HL-60 (cell line): ENCODE results near the gene NT5C1A.

ENCODE experiments used
- DNase-seq, 2 experiments: peaks; one replicate each; pipeline ENCODE4 v3.0.0-alpha.2; 2010 to 2020; ENCODE audit warnings: low read depth in 1 of 2, low spot score in 1 of 2
- H3K27ac ChIP-seq: fragments of 250-450 bp; sonication (Bioruptor Pico); replicated peaks from 2 replicates; pipeline ENCODE4 v1.5.1; 2020; ENCODE audit warnings: mild to moderate bottlenecking, moderate library complexity
- H3K27me3 ChIP-seq: fragments of 250-450 bp; sonication (Bioruptor Pico); 2 replicates; pipeline ENCODE4 v1.5.1; 2021; ENCODE audit warnings: mild to moderate bottlenecking, moderate library complexity; ENCODE audit not compliant: insufficient read depth, poor library complexity, severe bottlenecking
- H3K4me3 ChIP-seq: replicated peaks from 2 replicates; pipeline ENCODE4 v1.5.1; 2011; ENCODE audit warnings: mild to moderate bottlenecking, control low read depth, low read length; ENCODE audit not compliant: insufficient read depth
- GABPA ChIP-seq: IDR thresholded peaks from 2 replicates; pipeline ENCODE4 v1.6.1; 2012; ENCODE audit warnings: low read depth
- POLR2AphosphoS5 ChIP-seq: IDR thresholded peaks from 2 replicates; pipeline ENCODE4 v1.6.1; 2012; ENCODE audit warnings: low read depth
- SPI1 ChIP-seq: IDR thresholded peaks from 2 replicates; pipeline ENCODE4 v1.6.1; 2012; ENCODE audit warnings: low read depth, mild to moderate bottlenecking, borderline replicate concordance
- TF ChIP-seq, protein P1 (sequence below): IDR thresholded peaks from one replicate; pipeline ENCODE4 v1.5.1; 2011; ENCODE audit warnings: low read length, control low read depth, inconsistent platforms; ENCODE audit not compliant: insufficient read depth
- TF ChIP-seq, protein P2 (sequence below): IDR thresholded peaks from 2 replicates; pipeline ENCODE4 v1.6.1; 2012; ENCODE audit warnings: low read depth; ENCODE audit not compliant: insufficient replicate concordance

The NT5C1A gene

DNA sequence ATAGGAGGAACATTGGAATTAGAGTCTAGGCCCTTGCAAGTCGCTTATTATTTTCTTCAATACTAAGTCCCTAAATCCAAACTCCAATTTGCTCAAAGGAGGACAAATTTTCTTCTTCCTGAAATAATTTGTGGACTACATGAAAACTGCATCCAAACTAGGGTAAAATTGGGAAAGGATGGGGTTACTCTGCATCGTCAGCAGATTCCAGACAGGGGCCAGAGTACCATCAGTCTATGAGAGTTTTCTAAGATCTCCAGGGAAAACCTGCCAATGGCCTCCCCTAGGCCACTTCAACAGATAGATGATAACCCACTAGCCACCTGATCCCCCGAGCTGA lies 33.0 kb downstream of the NT5C1A start:
- Histone ChIP-seq H3K27ac (no peak overlapping the region), H3K4me3 (no peak overlapping the region), H3K27me3 (peaks cover 33% of the 10 kb centered on the region)
- TF ChIP-seq GABPA = no peak
- TF ChIP-seq, protein P1, sequence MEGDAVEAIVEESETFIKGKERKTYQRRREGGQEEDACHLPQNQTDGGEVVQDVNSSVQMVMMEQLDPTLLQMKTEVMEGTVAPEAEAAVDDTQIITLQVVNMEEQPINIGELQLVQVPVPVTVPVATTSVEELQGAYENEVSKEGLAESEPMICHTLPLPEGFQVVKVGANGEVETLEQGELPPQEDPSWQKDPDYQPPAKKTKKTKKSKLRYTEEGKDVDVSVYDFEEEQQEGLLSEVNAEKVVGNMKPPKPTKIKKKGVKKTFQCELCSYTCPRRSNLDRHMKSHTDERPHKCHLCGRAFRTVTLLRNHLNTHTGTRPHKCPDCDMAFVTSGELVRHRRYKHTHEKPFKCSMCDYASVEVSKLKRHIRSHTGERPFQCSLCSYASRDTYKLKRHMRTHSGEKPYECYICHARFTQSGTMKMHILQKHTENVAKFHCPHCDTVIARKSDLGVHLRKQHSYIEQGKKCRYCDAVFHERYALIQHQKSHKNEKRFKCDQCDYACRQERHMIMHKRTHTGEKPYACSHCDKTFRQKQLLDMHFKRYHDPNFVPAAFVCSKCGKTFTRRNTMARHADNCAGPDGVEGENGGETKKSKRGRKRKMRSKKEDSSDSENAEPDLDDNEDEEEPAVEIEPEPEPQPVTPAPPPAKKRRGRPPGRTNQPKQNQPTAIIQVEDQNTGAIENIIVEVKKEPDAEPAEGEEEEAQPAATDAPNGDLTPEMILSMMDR = no peak
- TF ChIP-seq SPI1 = no peak
- TF ChIP-seq, protein P2, sequence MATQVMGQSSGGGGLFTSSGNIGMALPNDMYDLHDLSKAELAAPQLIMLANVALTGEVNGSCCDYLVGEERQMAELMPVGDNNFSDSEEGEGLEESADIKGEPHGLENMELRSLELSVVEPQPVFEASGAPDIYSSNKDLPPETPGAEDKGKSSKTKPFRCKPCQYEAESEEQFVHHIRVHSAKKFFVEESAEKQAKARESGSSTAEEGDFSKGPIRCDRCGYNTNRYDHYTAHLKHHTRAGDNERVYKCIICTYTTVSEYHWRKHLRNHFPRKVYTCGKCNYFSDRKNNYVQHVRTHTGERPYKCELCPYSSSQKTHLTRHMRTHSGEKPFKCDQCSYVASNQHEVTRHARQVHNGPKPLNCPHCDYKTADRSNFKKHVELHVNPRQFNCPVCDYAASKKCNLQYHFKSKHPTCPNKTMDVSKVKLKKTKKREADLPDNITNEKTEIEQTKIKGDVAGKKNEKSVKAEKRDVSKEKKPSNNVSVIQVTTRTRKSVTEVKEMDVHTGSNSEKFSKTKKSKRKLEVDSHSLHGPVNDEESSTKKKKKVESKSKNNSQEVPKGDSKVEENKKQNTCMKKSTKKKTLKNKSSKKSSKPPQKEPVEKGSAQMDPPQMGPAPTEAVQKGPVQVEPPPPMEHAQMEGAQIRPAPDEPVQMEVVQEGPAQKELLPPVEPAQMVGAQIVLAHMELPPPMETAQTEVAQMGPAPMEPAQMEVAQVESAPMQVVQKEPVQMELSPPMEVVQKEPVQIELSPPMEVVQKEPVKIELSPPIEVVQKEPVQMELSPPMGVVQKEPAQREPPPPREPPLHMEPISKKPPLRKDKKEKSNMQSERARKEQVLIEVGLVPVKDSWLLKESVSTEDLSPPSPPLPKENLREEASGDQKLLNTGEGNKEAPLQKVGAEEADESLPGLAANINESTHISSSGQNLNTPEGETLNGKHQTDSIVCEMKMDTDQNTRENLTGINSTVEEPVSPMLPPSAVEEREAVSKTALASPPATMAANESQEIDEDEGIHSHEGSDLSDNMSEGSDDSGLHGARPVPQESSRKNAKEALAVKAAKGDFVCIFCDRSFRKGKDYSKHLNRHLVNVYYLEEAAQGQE = no peak
- TF ChIP-seq POLR2AphosphoS5 = no peak
- DNase-seq = no peak

DNA sequence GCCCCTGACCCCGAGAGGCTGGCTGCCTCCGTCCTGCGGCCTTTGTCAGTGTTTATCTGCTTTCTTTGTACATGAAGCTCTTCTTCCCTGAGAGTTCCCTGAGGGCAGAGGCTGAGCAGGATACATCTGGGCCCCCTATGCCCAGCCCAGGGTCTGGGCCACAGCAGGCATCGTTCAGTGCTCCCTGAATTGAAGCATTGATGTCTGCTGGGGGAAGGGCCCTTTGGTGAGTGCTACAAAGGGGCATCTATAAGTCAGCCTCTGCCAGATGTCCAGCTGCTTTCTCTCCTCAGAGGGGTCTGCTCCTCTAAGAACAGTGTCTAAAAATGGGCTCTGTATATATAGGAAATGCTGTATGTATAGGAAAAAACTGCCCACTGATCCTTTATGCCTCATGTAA lies 34.5 kb downstream of the NT5C1A start:
- H3K27ac ChIP-seq = no peak overlapping the region

DNA sequence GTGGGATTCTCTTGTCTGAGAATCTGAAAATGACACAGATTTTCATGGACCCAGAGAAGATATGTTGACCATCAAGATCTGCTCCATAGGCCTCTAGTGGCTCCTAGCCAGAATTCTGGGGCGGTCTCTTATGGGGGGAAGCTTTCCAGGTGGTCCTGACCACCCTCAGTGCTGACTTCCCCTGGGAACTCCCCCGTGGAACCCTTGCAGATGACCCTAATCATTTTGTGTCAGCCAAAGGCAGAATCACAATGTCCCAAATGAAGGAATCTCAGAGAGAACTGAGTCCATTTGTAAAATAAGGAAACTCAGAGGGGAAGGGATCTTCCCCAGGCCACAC lies 36.1 kb downstream of the NT5C1A start:
- H3K4me3 ChIP-seq = no peak overlapping the region
- no peak for DNase-seq
- H3K27ac ChIP-seq = no peak overlapping the region
- H3K27me3 ChIP-seq = peaks cover 33% of the 10 kb centered on the region
- TF ChIP-seq SPI1 (no peak), GABPA (no peak), POLR2AphosphoS5 (no peak)
- TF ChIP-seq, protein P2 = no peak
- TF ChIP-seq, protein P1 = no peak

More for the DNA sequence above, 34.5 kb downstream of the NT5C1A start:
- H3K4me3 ChIP-seq = no peak overlapping the region
- H3K27me3 ChIP-seq = peaks cover 33% of the 10 kb centered on the region
- TF ChIP-seq, protein P1 = no peak
- DNase-seq = no peak

DNA sequence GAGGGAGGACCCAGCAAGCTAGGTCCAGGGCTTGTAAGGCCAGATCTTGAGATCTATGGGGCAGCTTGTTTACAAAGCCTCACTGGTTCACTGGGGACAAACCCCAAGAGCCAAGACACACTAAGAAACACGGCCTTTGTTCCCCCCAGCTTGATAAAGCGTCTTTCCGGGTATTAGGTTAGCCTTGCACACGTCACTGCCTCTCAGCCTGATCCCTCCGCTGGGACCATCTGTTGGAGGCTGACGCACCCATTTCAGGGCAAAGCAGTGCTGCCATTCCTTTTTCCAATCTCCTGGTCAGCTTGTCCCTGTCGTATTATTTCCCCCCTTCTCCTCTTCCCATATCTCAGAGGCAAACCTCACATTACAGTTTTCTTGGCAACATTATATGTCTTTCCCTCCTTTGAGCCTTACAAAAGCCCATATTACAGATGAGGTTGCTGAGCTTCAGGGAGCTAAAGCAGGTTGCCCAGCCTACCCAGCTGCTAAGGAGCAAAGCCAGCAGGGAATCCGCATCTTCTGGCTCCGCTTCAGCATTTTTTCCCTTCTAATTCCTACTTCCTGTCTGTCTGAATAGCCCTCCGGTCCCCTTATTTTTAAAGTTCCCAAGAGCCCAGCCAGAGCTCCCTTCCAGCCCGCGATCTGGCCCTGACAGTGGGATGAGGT lies 36.6 kb downstream of the NT5C1A start:
- DNase-seq = no peak
- H3K4me3 ChIP-seq = no peak overlapping the region
- H3K27me3 ChIP-seq = peaks cover 29% of the 10 kb centered on the region
- no peak for TF ChIP-seq GABPA
- TF ChIP-seq, protein P1 = no peak
- no peak for TF ChIP-seq SPI1
- TF ChIP-seq, protein P2 = no peak
- TF ChIP-seq POLR2AphosphoS5 = no peak
- H3K27ac ChIP-seq = no peak overlapping the region
